Activated CD4-positive, alpha-beta T cell treated with anti-CD3 and anti-CD28 coated beads, Interleukin-2, amount 50 U/mL, for 48 hours (primary cell): ENCODE results near the gene NDUFV3.
"Not testable (repeated sequence)": the region's sequence is repeated elsewhere in the genome, so short reads cannot be mapped to it uniquely, and the experiment has no call there.

Experiments used
- DNase-seq, 2 experiments: peaks; one replicate each; pipeline ENCODE4 v3.0.0-alpha.2; 2020

The NDUFV3 gene

GRCh38 chr21:42858185-42858847, 34.8 kb upstream of the NDUFV3 start:
- no peak for DNase-seq

GRCh38 chr21:42858957-42859890, 33.9 kb upstream of the NDUFV3 start:
- DNase-seq = no peak

DNA sequence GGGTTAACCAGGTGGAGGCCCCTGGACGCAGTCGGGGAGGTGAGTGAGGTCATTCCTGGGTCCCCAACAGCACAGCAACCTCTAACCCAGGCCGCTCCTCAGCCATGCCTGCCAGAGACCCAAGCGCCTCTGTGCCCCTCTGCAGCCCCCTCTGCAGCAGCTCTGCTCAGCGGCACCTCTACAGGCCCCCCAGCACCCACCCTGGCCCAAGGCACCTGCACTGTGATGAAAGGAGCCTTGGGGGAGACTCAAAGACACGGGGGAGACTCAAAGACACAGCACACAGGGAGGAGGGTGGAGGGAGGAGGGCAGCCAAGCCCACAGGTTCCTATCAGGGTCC, 33.2 kb upstream of the NDUFV3 start:
- no peak for DNase-seq

GRCh38 chr21:42860345-42860744, 32.8 kb upstream of the NDUFV3 start:
- DNase-seq = no peak

DNA sequence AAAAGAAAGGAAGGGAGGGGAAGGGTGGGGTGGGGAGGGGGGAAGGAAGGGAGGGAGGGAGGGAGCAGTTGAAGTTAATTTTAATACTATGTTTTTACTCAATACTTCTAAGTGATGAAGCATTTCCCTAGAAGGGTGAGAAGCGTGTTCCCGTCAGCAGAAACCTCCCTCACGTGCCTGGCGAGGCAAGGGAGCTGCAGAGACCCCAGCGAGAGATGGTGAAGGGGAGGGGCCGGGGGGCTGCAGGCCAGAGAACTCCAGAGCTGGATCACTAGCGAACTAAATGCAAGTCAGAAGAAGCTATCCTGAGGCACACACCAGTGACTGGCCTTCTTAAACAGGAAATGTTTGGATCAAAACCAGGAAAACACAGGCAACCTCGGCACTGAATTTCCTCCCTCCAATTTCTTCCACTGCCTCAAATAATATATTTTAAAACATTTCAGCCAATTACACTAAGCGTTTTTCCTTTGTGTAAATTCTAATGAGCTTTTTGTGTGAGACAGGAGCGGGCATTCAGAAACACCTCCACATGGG, 31.7 kb upstream of the NDUFV3 start:
- no peak for DNase-seq

DNA sequence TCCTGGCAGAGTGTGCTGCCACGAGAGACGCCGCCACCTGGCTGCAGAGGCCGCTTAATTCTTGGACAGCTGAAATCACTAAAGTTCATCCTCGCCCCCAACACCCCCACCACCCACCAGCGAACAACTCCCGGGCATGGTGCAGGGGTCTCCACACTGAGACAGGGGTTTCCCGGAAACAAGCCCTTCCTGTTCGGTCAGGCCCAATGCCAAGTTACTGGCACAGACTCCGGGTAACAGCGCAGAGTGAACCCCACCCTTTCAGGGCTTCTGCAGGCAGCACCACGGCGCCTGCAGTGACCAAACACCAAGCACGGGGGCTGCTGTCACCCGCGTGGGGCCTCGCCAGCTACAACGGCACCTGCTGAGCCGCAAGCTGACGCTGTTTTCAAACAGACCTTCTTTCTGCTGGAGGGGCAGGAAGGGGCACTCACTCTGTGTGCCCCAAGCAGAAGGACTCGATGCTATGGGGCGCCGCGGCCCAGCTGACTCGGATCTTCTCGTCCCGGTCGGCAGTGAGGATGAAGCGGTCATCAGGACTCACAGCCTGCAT, 31.2 kb upstream of the NDUFV3 start:
- no peak for DNase-seq

DNA sequence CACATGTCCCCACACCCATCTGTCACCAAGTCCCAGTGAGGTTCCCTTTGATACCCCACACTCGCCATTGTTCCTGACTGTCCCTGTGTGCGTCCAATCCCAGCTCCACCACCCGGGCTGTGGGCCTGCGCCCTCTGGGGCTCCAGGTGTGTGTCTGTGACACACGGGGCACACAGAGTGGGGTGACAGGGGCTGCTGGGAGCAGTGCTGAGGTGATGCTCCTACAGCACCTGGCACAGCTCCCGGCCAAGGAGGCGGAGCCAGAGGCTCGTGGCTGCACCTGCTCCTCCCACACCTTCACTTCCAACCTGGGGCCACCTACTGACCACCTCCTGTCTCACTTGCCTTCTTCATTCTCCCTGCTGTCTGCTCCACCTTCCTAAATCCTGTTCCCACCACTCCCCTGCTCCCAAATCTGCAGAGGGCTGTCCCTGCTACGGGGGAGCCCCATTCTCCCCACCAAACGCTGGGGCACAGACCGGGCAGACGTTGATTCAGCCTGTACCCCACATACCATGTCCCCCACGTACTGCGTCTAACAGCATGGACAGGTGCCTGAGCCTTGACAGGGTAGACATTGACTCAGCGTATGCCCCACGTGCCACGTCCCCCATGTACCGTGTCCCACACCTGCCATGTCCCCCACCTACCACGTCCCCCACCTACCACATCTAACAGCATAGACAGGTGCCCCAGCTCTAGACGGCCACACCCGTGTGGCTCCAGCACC, 30.2 kb upstream of the NDUFV3 start:
- no peak for DNase-seq

GRCh38 chr21:42863504-42863870, 29.6 kb upstream of the NDUFV3 start:
- DNase-seq = no peak

DNA sequence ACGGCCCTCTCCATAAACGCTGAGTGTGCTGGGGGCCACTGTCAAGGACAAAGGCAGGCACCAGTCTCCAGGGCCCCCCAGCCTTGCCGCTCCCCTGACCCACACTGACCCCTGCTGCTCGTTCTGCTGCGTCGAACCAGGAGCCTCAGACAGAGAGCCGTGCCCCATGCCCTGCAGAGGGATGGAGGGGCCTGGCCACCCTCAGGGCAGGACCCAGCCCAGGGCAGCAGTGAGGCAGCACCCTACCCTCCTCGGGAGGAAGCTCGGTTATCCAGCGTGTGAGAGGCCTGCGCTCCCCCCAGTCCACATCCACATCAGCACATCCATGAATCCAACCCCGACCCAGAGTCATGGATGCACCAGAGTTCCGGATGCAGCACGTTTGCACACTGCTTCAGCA, 28.8 kb upstream of the NDUFV3 start:
- no peak for DNase-seq

DNA sequence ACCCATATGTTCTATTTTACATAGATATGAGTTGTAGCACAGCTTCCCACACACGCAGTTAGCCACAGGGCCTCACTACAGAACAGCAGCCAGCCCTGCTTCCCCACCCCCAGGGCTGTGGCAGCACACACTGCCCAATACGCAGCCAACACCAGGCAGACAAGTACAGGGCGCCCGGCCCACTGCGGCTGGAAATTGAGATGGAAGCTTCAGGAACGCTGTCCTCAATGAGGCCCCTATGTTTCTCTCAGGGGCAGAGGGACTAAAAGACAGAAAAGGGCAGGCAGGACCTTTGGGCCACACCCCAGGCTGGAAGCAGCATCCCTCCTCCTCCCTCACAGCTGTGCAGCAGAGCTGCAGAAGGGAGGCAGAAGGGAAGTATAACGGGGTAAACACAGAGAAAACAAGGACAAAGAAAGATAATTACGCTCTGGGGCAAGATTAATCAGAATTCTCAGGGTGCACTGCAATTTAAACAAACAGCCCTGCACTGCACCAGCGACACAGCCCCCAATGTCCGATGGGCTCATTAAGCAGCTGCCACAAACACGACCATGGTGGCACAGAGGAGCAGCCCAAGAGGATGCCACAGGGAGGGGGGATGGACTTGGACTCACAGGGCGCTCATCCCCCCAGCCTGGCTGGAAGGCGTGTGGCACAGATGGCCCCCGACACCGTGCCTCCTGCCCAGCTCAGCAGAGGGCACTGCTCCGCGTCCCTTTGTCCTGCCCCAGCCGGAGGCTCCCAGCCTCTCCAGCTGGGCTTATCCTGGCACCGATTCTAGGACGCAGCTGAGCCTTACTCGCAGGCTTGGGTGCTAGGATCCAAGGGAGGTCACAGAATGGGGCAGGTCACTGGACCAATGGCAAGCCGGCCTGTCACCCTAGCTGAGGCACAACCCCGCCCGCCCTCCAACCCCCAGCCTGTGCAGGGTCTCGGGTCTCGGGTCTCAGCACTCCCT, 28.0 kb upstream of the NDUFV3 start:
- DNase-seq = no peak

DNA sequence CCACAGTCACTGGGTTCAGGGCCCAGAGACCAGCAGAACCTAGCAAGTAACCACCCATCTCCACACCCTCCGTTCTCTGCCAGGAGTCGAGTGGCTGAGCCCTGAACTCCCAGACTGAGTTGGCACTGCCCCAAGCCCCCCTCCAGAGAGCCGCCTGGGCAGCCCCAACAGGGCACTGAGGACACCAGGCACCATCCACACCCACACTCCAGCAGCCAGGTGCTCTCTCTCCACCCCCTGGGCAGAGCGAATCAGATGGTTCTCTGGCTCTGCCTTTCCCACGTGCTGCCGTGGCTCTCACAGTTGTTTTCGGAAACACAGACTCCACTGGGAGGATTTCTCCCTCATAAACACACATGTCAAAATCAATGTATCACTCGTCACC, 27.3 kb upstream of the NDUFV3 start:
- DNase-seq = no peak

DNA sequence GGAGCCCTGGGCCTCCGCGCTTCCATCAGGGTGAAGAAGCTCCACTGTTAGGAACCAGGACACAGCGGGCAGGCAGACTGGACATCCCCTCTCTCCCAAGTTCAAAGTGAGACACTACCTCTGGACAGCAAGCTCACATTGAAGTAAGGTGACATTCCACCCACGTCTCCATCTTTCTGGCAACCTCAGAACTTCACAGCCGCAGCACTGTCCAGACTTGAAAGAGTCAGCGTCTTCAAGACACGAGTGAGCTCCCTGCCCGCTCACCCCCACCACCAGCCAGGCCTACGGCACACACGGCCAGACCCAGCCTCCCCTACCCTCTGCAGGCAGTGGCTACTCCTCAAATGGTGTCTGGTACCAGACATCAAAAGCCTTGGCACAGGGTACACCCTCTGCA, 24.9 kb upstream of the NDUFV3 start:
- no peak for DNase-seq

GRCh38 chr21:42873096-42873495, 20.0 kb upstream of the NDUFV3 start:
- no peak for DNase-seq

- DNase-seq = not testable (repeated sequence)
These were observed 17.3 kb upstream of the NDUFV3 start for GRCh38 chr21:42875811-42876210.

DNA sequence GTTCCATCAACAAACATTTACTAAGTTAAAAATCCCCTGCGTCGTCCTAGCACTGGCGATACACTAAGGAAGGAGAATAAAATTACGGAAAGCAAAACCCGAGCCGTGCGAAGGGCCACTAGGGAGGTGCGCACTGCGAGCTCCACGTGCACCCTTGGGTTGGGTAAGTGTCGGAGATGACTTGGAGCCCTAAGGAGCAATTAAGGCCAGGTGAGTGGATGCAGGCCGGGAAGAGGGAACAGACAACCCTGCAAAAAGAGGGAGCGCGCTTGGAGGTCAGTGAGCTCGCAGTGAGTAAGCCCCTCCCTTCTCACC, 14.5 kb upstream of the NDUFV3 start:
- no peak for DNase-seq

DNA sequence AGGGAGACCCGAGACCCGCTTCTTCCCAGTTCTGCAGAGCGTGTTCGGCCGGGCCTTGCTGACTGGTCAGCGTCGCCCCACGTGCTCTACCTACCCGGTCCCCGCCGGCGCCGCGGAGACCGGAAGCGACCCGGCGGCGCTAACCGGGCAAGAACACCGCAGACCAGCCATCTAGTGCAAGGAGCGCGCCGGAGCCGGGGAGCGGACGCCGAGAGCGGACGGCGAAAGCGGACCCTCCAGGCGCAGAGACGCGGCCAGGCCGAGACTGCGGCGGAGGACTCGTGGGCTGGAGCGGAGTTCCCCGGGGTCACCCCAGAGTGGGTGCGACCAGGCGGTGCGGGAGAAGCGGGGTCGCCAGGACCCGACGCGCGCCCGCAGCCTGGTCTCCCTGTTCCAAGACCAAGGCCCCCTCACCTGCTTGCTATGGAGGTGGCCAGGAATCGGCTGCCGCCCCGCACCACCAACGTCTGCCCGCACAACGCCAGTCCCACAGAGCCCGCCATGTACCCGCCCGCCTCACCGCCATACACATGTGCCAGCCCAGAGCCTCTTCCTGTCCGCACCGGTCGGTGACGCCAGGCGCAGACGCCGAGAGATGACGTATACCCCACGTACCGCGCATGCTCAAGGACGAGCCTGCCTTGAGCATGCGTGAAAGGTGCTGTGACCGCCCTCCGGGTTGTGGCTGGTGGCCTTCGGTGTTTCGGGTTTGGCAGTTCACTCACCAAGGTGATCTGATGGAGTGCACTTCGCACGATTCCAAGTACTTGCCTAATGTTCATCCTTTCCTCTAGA, 13.9 kb upstream of the NDUFV3 start, which contains the start of gene WDR4:
Gene WDR4, minus strand, starts transcription at position 547 of the 795 bp plus-strand sequence. Its CDS starts 44 bp downstream, at position 503.
- DNase-seq = peak; percentile 98 to 99

- DNase-seq = no peak
These were observed 12.8 kb upstream of the NDUFV3 start for GRCh38 chr21:42880352-42880751.

DNA sequence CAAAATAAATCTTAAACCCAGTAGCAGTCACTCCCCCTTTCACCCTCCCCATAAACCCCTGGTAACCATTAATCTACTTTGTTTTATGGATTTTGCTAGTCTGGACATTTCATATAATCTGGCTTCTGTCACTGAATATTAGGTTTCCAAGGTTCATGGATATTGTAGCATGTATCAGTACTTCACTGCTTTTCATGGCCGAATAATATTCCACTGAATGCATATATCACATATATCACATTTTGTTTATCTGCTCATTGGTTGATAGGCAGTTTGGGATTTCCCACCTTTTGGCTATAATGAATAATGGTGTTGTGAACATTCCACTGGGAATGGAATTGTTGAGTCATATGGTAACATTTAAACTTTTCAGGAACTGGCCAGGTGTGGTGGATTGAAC, 9.2 kb upstream of the NDUFV3 start:
- DNase-seq = no peak

- DNase-seq = no peak
These were observed 5.8 kb upstream of the NDUFV3 start for GRCh38 chr21:42887326-42887725.

GRCh38 chr21:42892582-42892930, 553 bp upstream of the NDUFV3 start:
- no peak for DNase-seq

- DNase-seq = no peak
These were observed 7.3 kb downstream of the NDUFV3 start for GRCh38 chr21:42900446-42900845.
